ENCODE measurements around the gene LPO.
A peak's percentile ranks its signal among the peaks of the same experiment; 100 is the strongest.

LPO gene

GRCh38 chr17:58279016-58279711, 40.8 kb downstream of the LPO start:
- DNase-seq (ENCODE audit: low spot score): no peak

- no peak for DNase-seq (ENCODE audit: low spot score)
Observed at GRCh38 chr17:58279736-58280479, 41.5 kb downstream of the LPO start.

DNA sequence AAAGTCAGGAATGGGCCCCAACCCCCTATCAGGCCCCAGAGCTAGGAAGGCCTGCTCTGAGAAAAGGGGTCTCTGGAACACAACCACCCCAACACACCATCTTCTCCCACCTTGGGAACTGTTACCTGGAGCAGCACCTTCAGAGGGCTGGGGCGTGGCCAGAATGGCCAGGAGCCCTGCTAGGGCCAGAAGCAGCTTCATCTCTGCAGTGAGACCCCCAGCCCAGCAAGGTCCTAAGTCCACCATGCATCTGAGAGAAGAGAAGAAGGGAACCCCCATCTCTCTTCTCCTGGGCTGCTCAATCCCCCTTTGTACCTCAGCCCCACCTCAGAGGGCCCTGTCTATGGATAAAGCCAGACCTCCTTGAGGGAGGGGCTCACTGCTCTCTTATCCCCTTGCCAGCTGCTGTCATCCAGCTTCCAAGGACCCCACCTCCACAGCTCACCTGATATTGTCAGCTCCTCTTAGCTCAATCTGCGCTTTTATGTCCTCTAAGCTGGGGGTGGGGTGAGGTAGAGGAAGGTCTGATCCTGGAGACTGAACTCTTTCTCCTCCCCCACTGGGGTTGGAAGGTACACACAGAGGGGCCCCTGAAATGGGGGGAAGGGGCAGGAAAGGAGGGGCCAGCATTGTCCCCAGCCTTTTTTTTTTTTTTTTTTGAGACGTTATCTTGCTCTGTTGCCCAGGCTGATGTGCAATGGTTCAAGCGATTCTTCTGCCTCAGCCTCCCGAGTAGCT, 42.3 kb downstream of the LPO start, which contains the start of gene MPO:
MPO (minus strand) TSS at position 456 of the 738 bp plus-strand sequence; CDS start at position 279, 177 bp downstream.
- no peak for DNase-seq (ENCODE audit: low spot score)

- no peak for DNase-seq (ENCODE audit: low spot score)
Observed at GRCh38 chr17:58281511-58282011, 43.2 kb downstream of the LPO start.

GRCh38 chr17:58282442-58282841, 44.1 kb downstream of the LPO start:
- DNase-seq (ENCODE audit: low spot score): no peak

GRCh38 chr17:58283674-58284612, 45.6 kb downstream of the LPO start:
- DNase-seq (ENCODE audit: low spot score): no peak

- DNase-seq (ENCODE audit: low spot score): no peak
Observed at GRCh38 chr17:58284613-58285421, 46.4 kb downstream of the LPO start.

- DNase-seq (ENCODE audit: low spot score): no peak
Observed at GRCh38 chr17:58285422-58285810, 47.0 kb downstream of the LPO start.

DNA sequence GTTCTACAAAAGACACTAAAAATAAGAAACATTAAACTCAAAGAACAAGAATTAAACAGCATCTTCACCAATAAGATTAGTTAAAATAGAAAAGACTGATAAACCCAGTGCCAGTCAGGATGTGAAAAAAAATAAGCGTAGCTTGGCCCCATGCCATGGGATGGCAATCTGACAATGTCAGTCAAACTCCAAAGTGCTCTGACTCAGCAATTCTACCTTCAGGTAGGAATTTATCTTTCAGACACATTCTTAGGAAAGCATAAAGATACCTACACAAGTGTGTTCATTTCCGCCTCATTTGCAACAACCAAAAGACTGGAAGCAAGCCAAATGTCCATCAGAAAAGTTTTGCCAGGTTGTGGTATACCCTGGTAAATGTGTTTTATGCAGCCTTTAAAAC, 51.5 kb downstream of the LPO start:
- DNase-seq (ENCODE audit: low spot score): no peak

DNA sequence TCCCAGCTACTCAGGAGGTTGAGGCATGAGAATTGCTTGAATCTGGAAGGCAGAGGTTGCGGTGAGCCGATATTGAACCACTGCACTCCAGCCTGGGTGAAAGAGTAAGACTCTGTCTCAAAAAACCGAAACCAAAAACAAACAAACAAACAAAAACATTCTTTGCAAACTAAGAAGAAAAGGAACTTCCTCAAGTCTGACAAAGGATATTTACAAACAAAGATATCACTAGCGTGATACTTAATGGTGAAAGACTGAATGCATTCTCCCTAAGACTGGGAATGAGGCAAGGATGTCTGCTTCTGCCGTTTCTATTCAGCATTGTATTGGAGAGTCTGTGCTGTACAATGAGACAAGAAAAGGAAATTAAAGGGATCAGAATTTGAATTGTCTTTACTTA, 52.9 kb downstream of the LPO start:
- no peak for DNase-seq (ENCODE audit: low spot score)

- DNase-seq (ENCODE audit: low spot score): no peak
Observed at GRCh38 chr17:58294034-58294433, 55.6 kb downstream of the LPO start.

- DNase-seq (ENCODE audit: low spot score): no peak
Observed at GRCh38 chr17:58300336-58300735, 62.0 kb downstream of the LPO start.

- DNase-seq (ENCODE audit: low spot score): no peak
Observed at GRCh38 chr17:58301504-58302150, 63.2 kb downstream of the LPO start.

DNA sequence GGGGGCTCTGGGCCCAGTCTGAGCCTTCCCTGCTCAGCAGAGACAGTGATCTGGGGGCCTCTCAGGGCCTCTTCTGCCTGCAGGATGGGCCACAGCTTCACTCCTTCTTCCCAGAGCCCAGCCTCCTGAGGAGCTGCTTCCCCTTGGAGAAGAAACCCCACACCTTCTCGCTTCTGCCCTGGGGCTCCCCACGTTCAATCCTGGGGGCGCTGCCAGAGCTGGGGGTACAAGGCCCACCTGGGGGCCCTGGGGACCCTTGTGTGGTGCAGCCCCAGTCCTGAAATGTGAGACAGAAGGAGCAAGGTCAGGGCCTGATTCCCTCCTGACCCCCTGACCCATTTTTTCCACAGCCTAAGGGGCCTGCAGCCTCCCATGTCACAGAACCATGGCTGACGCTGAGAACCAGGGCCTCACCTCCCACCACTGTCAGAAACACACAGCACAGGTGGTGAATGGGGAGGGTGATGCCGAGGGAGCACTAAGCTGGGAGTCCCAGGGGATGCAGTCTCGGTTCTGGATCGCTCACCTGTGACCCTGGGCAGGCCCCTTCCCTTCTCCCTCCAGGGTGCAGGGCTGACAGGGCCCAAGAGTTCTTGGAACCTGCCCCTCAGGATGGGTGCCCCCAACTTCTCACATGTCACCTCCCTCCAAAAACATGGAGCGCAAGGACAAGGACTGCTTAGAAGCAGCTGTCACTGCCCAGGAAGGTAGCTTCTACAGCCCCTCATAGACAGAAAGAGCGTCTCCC, 64.0 kb downstream of the LPO start:
- peak; percentile 45 for DNase-seq (ENCODE audit: low spot score)

GRCh38 chr17:58302919-58303585, 64.7 kb downstream of the LPO start:
- no peak for DNase-seq (ENCODE audit: low spot score)

DNA sequence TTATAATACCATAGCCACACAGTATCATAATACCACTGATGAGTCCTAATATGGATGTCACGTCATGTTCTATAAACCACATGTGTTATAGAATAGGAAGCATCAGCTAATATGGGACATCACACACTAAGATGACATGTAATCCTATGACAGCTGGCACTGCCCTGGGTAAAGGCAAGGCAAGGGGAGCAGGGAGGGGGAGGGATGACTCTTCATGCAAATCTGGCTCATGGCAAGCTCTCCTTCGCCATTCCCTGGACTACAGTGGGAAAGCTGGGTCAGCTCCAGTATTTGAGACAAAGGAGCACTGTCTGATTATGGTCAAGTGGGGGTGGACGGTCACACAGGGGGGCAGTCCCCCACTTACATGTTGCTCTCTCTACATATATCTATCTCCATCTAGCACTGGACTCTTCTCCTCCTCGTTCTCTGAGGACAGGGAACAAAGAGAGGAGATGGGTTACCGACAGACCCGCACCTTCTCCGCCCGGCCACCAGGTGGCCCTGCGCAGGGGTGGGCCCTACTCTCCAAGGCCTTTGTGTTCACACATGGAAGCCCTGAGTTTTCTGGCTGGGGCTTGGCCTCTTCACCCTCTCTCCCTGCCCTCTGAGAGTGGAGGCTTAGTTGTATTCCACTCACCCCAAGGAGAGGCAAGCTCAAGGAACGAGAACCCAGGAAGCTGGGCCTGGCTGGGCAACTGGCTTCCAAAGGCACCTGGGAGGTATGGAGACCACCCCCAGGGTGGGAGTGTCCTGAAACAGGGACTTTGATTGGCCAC, 65.8 kb downstream of the LPO start:
- DNase-seq (ENCODE audit: low spot score): peak; percentile 87

DNA sequence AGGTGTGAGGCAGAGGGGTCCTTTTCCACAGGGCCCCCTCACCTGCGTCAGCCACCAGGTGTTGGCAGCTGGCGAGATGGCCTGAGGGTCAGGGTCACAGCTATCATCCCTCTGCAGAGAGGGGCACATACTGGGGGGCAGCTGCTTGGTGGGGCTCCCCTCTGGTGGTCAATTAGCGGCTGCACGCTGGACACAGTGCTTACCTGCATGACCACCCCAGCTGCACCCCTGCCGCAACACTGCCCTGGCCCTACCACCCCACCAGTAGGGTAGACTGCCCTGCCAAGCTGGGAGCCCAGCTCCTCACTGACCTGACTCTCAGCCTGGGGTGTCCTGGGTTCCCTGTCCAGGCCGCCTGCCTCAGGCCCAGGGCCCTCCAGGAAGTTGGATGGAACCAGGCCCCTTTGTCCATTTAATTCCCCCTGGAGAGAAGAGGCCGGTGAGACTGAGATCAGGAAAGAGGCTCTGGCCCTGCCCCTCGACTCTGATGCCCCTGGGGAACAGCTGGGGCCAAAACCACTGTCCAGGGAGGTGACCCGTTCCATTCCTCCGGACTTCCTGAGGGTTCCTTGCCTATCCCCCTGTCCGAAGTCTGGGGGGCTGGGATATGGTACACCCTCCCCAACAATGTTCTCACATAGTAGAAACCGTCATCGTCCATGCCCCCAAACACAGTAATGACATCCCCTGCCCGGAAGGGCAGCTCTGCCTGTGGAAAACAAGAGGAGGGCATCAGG, 66.5 kb downstream of the LPO start:
- no peak for DNase-seq (ENCODE audit: low spot score)

Measured in germinal center (tissue), 1 donor.